HepG2 (cell line): ENCODE results near the gene IFNLR1. TPM values are rescaled to one million over a fixed set of nuclear protein-coding genes. Genes with fewer than 3 reads are reported as not detected.

Source experiments
- ATAC-seq: fragments of 200-7000 bp; cut with Tn5 transposase; 3 replicates; pipeline ENCODE4 v1.9.1; 2020; ENCODE audit warnings: mild to moderate bottlenecking, moderate library complexity
- BruUV-seq: library from RNA; stranded (reverse); fragments of 400-500 nt; replicated peaks from 2 replicates; lab custom pipeline; 2021; lab: Mats Ljungman, UMichigan
- CTCF ChIA-PET: fragments of 300-600 bp; formaldehyde crosslinking; extraction: SDS; loops from one replicate; lab custom pipeline; 2021; ENCODE audit warnings: low total read pairs, inconsistent platforms, low intra/inter-chr PET ratio; lab: Yijun Ruan, JAX
- POLR2A ChIA-PET: fragments of 350-600 bp; sonication (Branson Sonifier 250); formaldehyde crosslinking; loops from one replicate; lab custom pipeline; 2020; ENCODE audit warnings: antibody characterized with exemption, inconsistent platforms; lab: Yijun Ruan, JAX
- DNase-seq: peaks from one replicate; pipeline ENCODE4 v3.0.0-alpha.2; 2015; ENCODE audit warnings: low spot score
- FAIRE-seq: peaks from 3 replicates; lab custom pipeline; 2011; peaks lifted over from hg19 to GRCh38; lab: Jason Lieb, UNC
- H2AFZ ChIP-seq: one replicate; pipeline ENCODE4 v1.6.1; 2011; ENCODE audit warnings: low read length, inconsistent platforms
- H3K27ac ChIP-seq: fragments of 300-600 bp; 3 replicates; pipeline ENCODE4 v1.8.0; 2011; ENCODE audit warnings: mixed run types, mild to moderate bottlenecking, mixed read lengths, low read length, inconsistent platforms; ENCODE audit not compliant: insufficient read depth; ENCODE audit errors: extremely low read length
- H3K27me3 ChIP-seq, 2 experiments: fragments of 200-600 bp in 1 of 2; 2 replicates in 1 of 2; 3 replicates in 1 of 2; pipeline versions ENCODE4 v1.6.0 to v1.8.0; 2011; ENCODE audit warnings: low read length in 2 of 2, mild to moderate bottlenecking in 2 of 2, moderate library complexity in 2 of 2, inconsistent platforms in 1 of 2; ENCODE audit not compliant: insufficient read depth in 2 of 2, control insufficient read depth in 1 of 2
- H3K36me3 ChIP-seq, 2 experiments: fragments of 200-600 bp in 1 of 2; replicated peaks in 1 of 2; 2 replicates in 1 of 2; 3 replicates in 1 of 2; pipeline versions ENCODE4 v1.5.1 to v1.8.0; 2011; ENCODE audit warnings: low read length in 2 of 2, inconsistent platforms in 1 of 2; ENCODE audit not compliant: insufficient read depth in 2 of 2, control insufficient read depth in 1 of 2
- H3K4me1 ChIP-seq: 2 replicates; pipeline ENCODE4 v1.5.1; 2012; ENCODE audit warnings: low read length, inconsistent platforms; ENCODE audit not compliant: insufficient read depth
- H3K4me2 ChIP-seq: 2 replicates; pipeline ENCODE4 v1.6.0; 2011; ENCODE audit warnings: low read depth, low read length, inconsistent platforms
- H3K4me3 ChIP-seq, 3 experiments: fragments of 200-600 bp in 1 of 3; sonication (generic), shearing (Covaris generic) in 1 of 3; replicated peaks in 1 of 3; 2 replicates each; pipeline ENCODE4 v1.5.1; 2011 to 2016; ENCODE audit warnings: low read length in 3 of 3, inconsistent platforms in 2 of 3, low read depth in 2 of 3, mild to moderate bottlenecking in 2 of 3, control low read depth in 1 of 3, mixed read lengths in 1 of 3; ENCODE audit not compliant: insufficient read depth in 1 of 3
- H3K79me2 ChIP-seq: one replicate; pipeline ENCODE4 v1.6.1; 2011; ENCODE audit warnings: low read length, inconsistent platforms; ENCODE audit not compliant: insufficient read depth
- H3K9ac ChIP-seq: 2 replicates; pipeline ENCODE4 v1.6.0; 2011; ENCODE audit warnings: mild to moderate bottlenecking, low read depth, low read length, inconsistent platforms; ENCODE audit not compliant: insufficient read depth
- H3K9me3 ChIP-seq: 2 replicates; pipeline ENCODE4 v1.5.1; 2012; ENCODE audit warnings: mild to moderate bottlenecking, low read length
- H4K20me1 ChIP-seq: 2 replicates; pipeline ENCODE4 v1.6.0; 2011; ENCODE audit warnings: inconsistent platforms, mild to moderate bottlenecking, low read length, moderate library complexity; ENCODE audit not compliant: insufficient read depth
- CTCF ChIP-seq: sonication (generic); formaldehyde crosslinking; IDR thresholded peaks from 2 replicates; pipeline ENCODE4 v1.5.0; 2020; ENCODE audit warnings: mild to moderate bottlenecking, missing genetic modification reagents, moderate library complexity
- DR1 ChIP-seq: sonication (generic); formaldehyde crosslinking; IDR thresholded peaks from 2 replicates; pipeline ENCODE4 v1.8.0; 2021; ENCODE audit warnings: mild to moderate bottlenecking, missing genetic modification reagents, inconsistent platforms
- KAT2B ChIP-seq: fragments of 150-350 bp; IDR thresholded peaks from 2 replicates; pipeline ENCODE4 v1.6.1; 2014; ENCODE audit warnings: low read depth, low read length, borderline replicate concordance
- MATR3 ChIP-seq: sonication (generic); formaldehyde crosslinking; IDR thresholded peaks from 2 replicates; pipeline ENCODE4 v1.4.0; 2020; ENCODE audit warnings: missing genetic modification reagents
- MXD3 ChIP-seq: IDR thresholded peaks from 2 replicates; pipeline ENCODE4 v1.6.1; 2016; ENCODE audit warnings: mild to moderate bottlenecking, missing biosample characterization, missing genetic modification reagents
- MZF1 ChIP-seq: sonication (generic); formaldehyde crosslinking; IDR thresholded peaks from 2 replicates; pipeline ENCODE4 v1.8.1; 2023; ENCODE audit warnings: mild to moderate bottlenecking, missing genetic modification reagents, borderline replicate concordance
- NR2F2 ChIP-seq: IDR thresholded peaks from 2 replicates; pipeline ENCODE4 v1.6.1; 2012; ENCODE audit warnings: low read depth, inconsistent platforms, borderline replicate concordance
- PAF1 ChIP-seq: IDR thresholded peaks from 2 replicates; pipeline ENCODE4 v1.6.1; 2016; ENCODE audit warnings: missing genetic modification reagents, missing compliant biosample characterization
- PAX8 ChIP-seq: sonication (generic); formaldehyde crosslinking; IDR thresholded peaks from 2 replicates; pipeline ENCODE4 v1.8.0; 2022; ENCODE audit warnings: mild to moderate bottlenecking, missing genetic modification reagents, borderline replicate concordance
- YEATS2 ChIP-seq: sonication (generic); formaldehyde crosslinking; IDR thresholded peaks from 2 replicates; pipeline ENCODE4 v1.4.0; 2020; ENCODE audit warnings: missing genetic modification reagents, borderline replicate concordance
- ZC3H13 ChIP-seq: sonication (generic); formaldehyde crosslinking; IDR thresholded peaks from 2 replicates; pipeline ENCODE4 v1.8.1; 2023; ENCODE audit warnings: mild to moderate bottlenecking, missing genetic modification reagents, moderate library complexity
- ZNF143 ChIP-seq: sonication (generic); formaldehyde crosslinking; IDR thresholded peaks from 2 replicates; pipeline ENCODE4 v1.4.0; 2020; ENCODE audit warnings: missing genetic modification reagents
- ZNF251 ChIP-seq: sonication (generic); formaldehyde crosslinking; IDR thresholded peaks from 2 replicates; pipeline ENCODE4 v1.9.0; 2021; ENCODE audit warnings: mild to moderate bottlenecking, missing genetic modification reagents
- ZNF256 ChIP-seq: sonication (generic); formaldehyde crosslinking; conservative IDR thresholded peaks from 2 replicates; pipeline ENCODE4 v1.4.0; 2020; ENCODE audit warnings: missing genetic modification reagents
- ZNF280D ChIP-seq: sonication (generic); formaldehyde crosslinking; IDR thresholded peaks from 2 replicates; pipeline ENCODE4 v1.5.1; 2020; ENCODE audit warnings: mild to moderate bottlenecking, missing genetic modification reagents
- ZNF326 ChIP-seq: sonication (generic); formaldehyde crosslinking; IDR thresholded peaks from 2 replicates; pipeline ENCODE4 v1.4.0; 2020; ENCODE audit warnings: missing genetic modification reagents, borderline replicate concordance
- ZNF605 ChIP-seq: sonication (generic); formaldehyde crosslinking; IDR thresholded peaks from 2 replicates; pipeline ENCODE4 v1.8.0; 2022; ENCODE audit warnings: mild to moderate bottlenecking, missing genetic modification reagents
- ZNF782 ChIP-seq: sonication (generic); formaldehyde crosslinking; IDR thresholded peaks from 2 replicates; pipeline ENCODE4 v1.4.0; 2020; ENCODE audit warnings: missing genetic modification reagents, mild to moderate bottlenecking, borderline replicate concordance
- WGBS: methylation state at CpG from one replicate; pipeline ENCODE4 v1.1.6; 2017; ENCODE audit warnings: low lambda C conversion rate; 5-methylcytosine and 5-hydroxymethylcytosine counted together
- in situ Hi-C: cut with HindIII; loops from 2 replicates; pipeline ENCODE4 v1.10.0; 2017; ENCODE audit warnings: low pct_unique_long_range_greater_than_20kb; ENCODE audit not compliant: extremely low pct_ligation_motif_present
- intact Hi-C: fragments of 100-400 bp; cut with micrococcal nuclease; formaldehyde crosslinking; loops from one replicate; pipeline ENCODE4 v1.10.0; 2022; ENCODE audit not compliant: unreplicated experiment
- polyA plus RNA-seq, 8 experiments: library from polyadenylated mRNA; depleted of rRNA in 3 of 8; stranded (reverse) in 7 of 8; unstranded in 1 of 8; fragments of >200 nt; fragmentation: Illumina TruSeq in 4 of 8; extraction: Trizol in 4 of 8; gene quantifications; 2 replicates each; pipeline versions ENCODE4 v1.2.1 to v1.2.3, GENCODE V29; 2011 to 2016; ENCODE audit warnings: low read depth in 4 of 8, missing spikeins in 1 of 8, mixed read lengths in 1 of 8; ENCODE audit not compliant: insufficient read depth in 1 of 8
- total RNA-seq, 5 experiments: library from RNA; depleted of rRNA; stranded (reverse); fragments of >200 nt; fragmentation: Illumina TruSeq; extraction: Trizol; gene quantifications; 2 replicates each; pipeline ENCODE4 v1.2.3, GENCODE V29; 2016; ENCODE audit warnings: low read depth in 1 of 5

IFNLR1 gene
- total and polyA plus RNA-seq, 2 of the 13 experiments (the other 11 are each of a cell fraction or from before 2014, with no cell fraction given) = 3.8 to 8.5 TPM

- no peak for TF ChIP-seq ZNF256
- TF ChIP-seq, all 625 proteins: peak for 10
Observed at GRCh38 chr1:24109166-24109483, 78.0 kb downstream of the IFNLR1 start (continued).

- BruUV-seq = TSS peak; percentile 69
- no peaks in the 10 kb centered on the region; a peak in 1 of 5 replicates for H3K27me3 ChIP-seq
- no peak overlapping the region for H2AFZ ChIP-seq
- H3K79me2 ChIP-seq = peaks cover 6% of the 10 kb centered on the region
- intact Hi-C loops (no loop called here), in situ Hi-C loops (loop anchor here (5.0 kb wide), 1 partner anchor 36 kb away; no protein-coding TSS in a partner anchor)
- no peaks in the 10 kb centered on the region for H4K20me1 ChIP-seq
- peak overlapping the region; percentile 62 to 82 (median 63) for H3K4me3 ChIP-seq
- H3K4me1 ChIP-seq = peaks cover 92% of the 10 kb centered on the region
- peak overlapping the region; percentile 70 for H3K27ac ChIP-seq
- 5% methylated on average over 9 of the region's 22 CpGs for WGBS
- ATAC-seq (peak; percentile 71), FAIRE-seq (no peak), DNase-seq (peak; percentile 75)
- CTCF ChIA-PET = no interaction called here
- no peaks in the 10 kb centered on the region for H3K9me3 ChIP-seq
- no peaks in the 10 kb centered on the region; a peak in 1 of 5 replicates for H3K36me3 ChIP-seq
- POLR2A ChIA-PET = interaction anchor here (1.2 to 3.6 kb wide), 4 partner anchors 10 to 87 kb away, joined by 4 to 44 read pairs (median 8); partner anchors contain the start of gene IL22RA1
- H3K4me2 ChIP-seq = peak overlapping the region; percentile 96
- H3K9ac ChIP-seq = peak overlapping the region; percentile 73
- TF ChIP-seq MATR3 (CRISPR knock-in tag) (no peak), ZNF782 (CRISPR knock-in tag) (no peak), PAF1 (CRISPR knock-in tag) (no peak), ZC3H13 (CRISPR knock-in tag) (no peak), ZNF143 (CRISPR knock-in tag) (no peak), ZNF251 (CRISPR knock-in tag) (peak; percentile 60; the same call in 1 of the 2 replicates), MXD3 (CRISPR knock-in tag) (no peak), CTCF (CRISPR knock-in tag) (peak; percentile 10; the same call in 1 of the 2 replicates), PAX8 (CRISPR knock-in tag) (no peak), KAT2B (no peak), NR2F2 (no peak), MZF1 (CRISPR knock-in tag) (0 out of 2 replicates have a peak, but pooled peaks have one; percentile 18), DR1 (CRISPR knock-in tag) (no peak), ZNF326 (CRISPR knock-in tag) (no peak), ZNF280D (CRISPR knock-in tag) (no peak), ZNF605 (CRISPR knock-in tag) (peak; percentile 44), YEATS2 (CRISPR knock-in tag) (no peak; the same call in 1 of the 2 replicates)
Observed at GRCh38 chr1:24108334-24109165, 78.5 kb downstream of the IFNLR1 start.
